ENCODE results near the gene C1R. TPM values are rescaled to one million over a fixed set of nuclear protein-coding genes. Genes with fewer than 3 reads are reported as not detected.

The C1R gene
- total RNA-seq, 1 experiment from 2014 or later, result 11.5 TPM

GRCh38 chr12:7114008-7114407 lies 21.8 kb upstream of the C1R start:
- H4K5ac ChIP-seq (ENCODE audit: insufficient read length, low read depth, low read length), result no peak overlapping the region
- H3K27me3 Mint-ChIP-seq (ENCODE audit: low read depth), result peaks cover 9% of the 10 kb centered on the region
- H3K79me2 ChIP-seq (ENCODE audit: insufficient read depth, low read length), result no peaks in the 10 kb centered on the region
- H2AK5ac ChIP-seq (ENCODE audit: insufficient read length, low read length), result no peak overlapping the region
- peaks cover under 1% of the 10 kb centered on the region for H3K23me2 ChIP-seq (ENCODE audit: insufficient read length, low read depth, low read length, poor library complexity, severe bottlenecking)
- H2AFZ ChIP-seq (ENCODE audit: low read length), result no peak overlapping the region
- no peak overlapping the region for H3K9ac ChIP-seq (ENCODE audit: extremely low read depth, insufficient read length, low read length)
- H3K23ac ChIP-seq (ENCODE audit: insufficient read length, low read depth, low read length), result no peak overlapping the region
- peaks cover 4 to 8% of the 10 kb centered on the region in 2 experiments for H3K4me1 Mint-ChIP-seq
- no peak overlapping the region for H3T11ph ChIP-seq (ENCODE audit: low read length)
- no peak overlapping the region for H3K14ac ChIP-seq (ENCODE audit: insufficient read depth, low read length)
- H4K20me1 ChIP-seq (ENCODE audit: control insufficient read depth, insufficient read depth, insufficient read length), result no peaks in the 10 kb centered on the region
- no peak overlapping the region for H3K4ac ChIP-seq (ENCODE audit: low read depth, low read length)
- H4K91ac ChIP-seq (ENCODE audit: insufficient read length, low read depth, low read length), result no peak overlapping the region
- no peak overlapping the region for H3K27ac ChIP-seq (ENCODE audit: insufficient read length, low read depth, low read length)
- H2BK20ac ChIP-seq (ENCODE audit: low read depth, low read length, poor library complexity, severe bottlenecking), result no peak overlapping the region
- H3K4me1 ChIP-seq (ENCODE audit: insufficient read depth, low read length), result no peaks in the 10 kb centered on the region
- no peak overlapping the region for H2BK5ac ChIP-seq (ENCODE audit: insufficient read length, low read length)
- no peaks in the 10 kb centered on the region for H3K36me3 Mint-ChIP-seq (ENCODE audit: insufficient read depth in 1 of 3, low read depth in 3 of 3)
- no peak overlapping the region for H3K4me2 ChIP-seq (ENCODE audit: insufficient read depth, insufficient read length, low read length)
- no peak overlapping the region for H3K56ac ChIP-seq (ENCODE audit: insufficient read length, low read depth, low read length)
- TF ChIP-seq CTCF (conservative IDR thresholded peaks at IDR 0.05), result no peak
- no peaks in the 10 kb centered on the region for H3K27me3 ChIP-seq (ENCODE audit: insufficient read depth, low read length)
- H3K27ac Mint-ChIP-seq, result no peak overlapping the region
- no CpG with 5 or more reads among the region's 11 CpGs for WGBS (ENCODE audit: extremely low coverage, insufficient read length, low lambda C conversion rate)
- DNase-seq, result no peak
- no peak overlapping the region for H4K8ac ChIP-seq (replicated peaks; ENCODE audit: insufficient read length, low read depth, low read length)
- no peaks in the 10 kb centered on the region for H3K9me3 ChIP-seq (ENCODE audit: control insufficient read depth, low read depth, low read length)
- no peak overlapping the region for H3K18ac ChIP-seq (ENCODE audit: insufficient read length, low read depth, low read length)
- no peaks in the 10 kb centered on the region for H3K79me1 ChIP-seq (ENCODE audit: insufficient read depth, low read depth, low read length, poor library complexity, severe bottlenecking)
- H2BK15ac ChIP-seq (ENCODE audit: low read depth, low read length), result no peak overlapping the region
- H2BK12ac ChIP-seq (ENCODE audit: insufficient read length, low read depth, low read length), result no peak overlapping the region
- no peak overlapping the region for H2BK120ac ChIP-seq (ENCODE audit: low read depth, low read length, poor library complexity, severe bottlenecking)
- no peak overlapping the region for H3K4me3 Mint-ChIP-seq
- H3K9me3 Mint-ChIP-seq, result no peaks in the 10 kb centered on the region

All from H9 (cell line).